NOMO-1 treated with dmso at 0.1 percent for 144 hours (cell line): ENCODE measurements around the gene GTF3A.
A peak's percentile ranks its signal among the peaks of the same experiment; 100 is the strongest.
"Not testable (repeated sequence)": the region's sequence is repeated elsewhere in the genome, so short reads cannot be mapped to it uniquely, and the experiment has no call there.

Experiments
- DNase-seq: peaks from one replicate; lab custom pipeline; 2025; ENCODE audit not compliant: unreplicated experiment; lab: John Stamatoyannopoulos, UW

Gene GTF3A

GRCh38 chr13:27424246-27425157 lies at the start of gene GTF3A:
TSS of gene GTF3A (plus strand) at chr13:27424619.
- DNase-seq, result peak; percentile 94

DNA sequence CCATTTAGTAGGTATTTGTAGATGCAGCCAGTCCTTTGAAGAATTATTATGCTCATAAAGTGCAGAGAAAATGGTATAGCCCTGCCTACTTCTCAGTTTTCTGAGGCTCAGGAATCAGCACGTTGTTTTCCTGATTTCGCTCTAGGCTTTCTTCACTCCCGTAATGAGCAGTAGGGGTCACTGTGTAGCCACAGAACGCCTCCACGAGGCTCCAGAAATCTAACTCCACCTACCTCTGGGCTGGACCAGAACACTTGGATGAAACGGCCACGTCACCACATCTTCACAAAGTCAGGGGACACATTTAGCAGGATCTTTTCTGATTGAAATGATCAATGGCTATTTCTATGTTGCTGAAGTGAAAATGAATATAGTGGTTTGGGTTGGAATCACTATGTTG lies 49.8 kb upstream of the GTF3A start:
- peak; percentile 66 for DNase-seq

GRCh38 chr13:27375686-27376326 lies 48.6 kb upstream of the GTF3A start:
- peak; percentile 11 for DNase-seq

DNA sequence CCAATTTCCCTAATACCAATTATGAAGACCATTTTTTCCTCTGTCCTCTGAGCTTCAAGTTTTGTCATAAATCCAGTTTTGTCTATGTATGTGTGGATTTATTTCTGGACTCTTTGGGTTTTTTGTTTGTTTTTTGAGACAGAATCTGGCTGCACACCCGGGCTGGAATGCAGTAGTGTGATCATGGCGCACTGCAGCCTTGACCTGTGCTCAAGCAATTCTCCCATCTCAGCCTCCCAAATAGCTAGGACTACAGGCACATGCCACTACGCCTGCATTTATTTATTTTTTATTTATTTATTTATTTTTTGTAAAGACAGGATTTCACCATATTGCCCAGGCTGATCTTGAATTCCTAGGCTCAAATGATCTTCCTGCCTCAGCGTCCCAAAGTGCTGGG lies 45.3 kb upstream of the GTF3A start:
- DNase-seq, result no peak

DNA sequence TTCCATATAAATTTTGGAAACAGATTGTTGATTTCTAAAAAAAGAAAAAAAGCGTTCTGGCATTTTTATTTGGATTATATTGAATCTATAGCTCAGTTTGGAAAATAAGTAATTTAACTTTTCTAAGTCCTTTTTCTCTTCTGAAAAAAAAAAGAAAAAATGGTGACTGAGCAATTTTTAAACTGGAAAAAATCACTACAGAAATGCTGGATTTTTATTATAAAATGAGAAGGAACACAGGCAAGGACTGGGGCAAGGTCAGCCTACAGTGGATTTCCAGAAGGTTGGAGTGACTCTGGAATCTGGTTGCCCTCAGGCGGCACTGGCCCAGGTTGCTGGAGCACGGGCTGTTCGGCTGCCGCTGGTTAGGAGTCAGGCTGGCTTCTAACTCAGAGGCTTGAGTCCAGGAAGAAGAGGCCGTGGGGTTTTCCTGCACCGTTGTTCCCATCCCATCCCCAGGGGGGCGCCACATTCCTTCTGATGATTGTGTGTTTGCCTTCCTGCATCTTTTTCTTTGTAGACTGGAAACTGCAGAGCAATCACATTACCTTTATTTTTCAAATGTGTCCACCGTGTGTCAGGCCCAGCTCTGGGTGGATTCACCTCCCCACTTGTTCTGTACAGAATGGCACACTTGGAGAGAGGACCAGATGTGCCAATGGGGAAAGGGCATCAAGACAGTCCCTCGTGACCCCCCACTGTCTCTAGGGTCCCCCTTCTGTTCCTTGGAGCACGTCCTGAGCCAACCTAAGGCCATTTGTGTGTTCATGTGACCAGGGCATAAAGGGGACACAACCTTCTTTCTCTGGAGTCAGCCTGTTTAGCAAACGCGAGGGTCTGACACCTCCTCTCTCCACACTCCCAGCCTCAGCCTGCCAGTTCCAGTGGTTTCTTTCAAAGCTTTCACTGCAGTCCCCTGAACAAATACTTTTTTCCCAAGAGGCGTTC lies 44.5 kb upstream of the GTF3A start:
- peak; percentile 68 for DNase-seq

- DNase-seq, result no peak
These were observed 42.8 kb upstream of the GTF3A start for GRCh38 chr13:27381601-27382000.

DNA sequence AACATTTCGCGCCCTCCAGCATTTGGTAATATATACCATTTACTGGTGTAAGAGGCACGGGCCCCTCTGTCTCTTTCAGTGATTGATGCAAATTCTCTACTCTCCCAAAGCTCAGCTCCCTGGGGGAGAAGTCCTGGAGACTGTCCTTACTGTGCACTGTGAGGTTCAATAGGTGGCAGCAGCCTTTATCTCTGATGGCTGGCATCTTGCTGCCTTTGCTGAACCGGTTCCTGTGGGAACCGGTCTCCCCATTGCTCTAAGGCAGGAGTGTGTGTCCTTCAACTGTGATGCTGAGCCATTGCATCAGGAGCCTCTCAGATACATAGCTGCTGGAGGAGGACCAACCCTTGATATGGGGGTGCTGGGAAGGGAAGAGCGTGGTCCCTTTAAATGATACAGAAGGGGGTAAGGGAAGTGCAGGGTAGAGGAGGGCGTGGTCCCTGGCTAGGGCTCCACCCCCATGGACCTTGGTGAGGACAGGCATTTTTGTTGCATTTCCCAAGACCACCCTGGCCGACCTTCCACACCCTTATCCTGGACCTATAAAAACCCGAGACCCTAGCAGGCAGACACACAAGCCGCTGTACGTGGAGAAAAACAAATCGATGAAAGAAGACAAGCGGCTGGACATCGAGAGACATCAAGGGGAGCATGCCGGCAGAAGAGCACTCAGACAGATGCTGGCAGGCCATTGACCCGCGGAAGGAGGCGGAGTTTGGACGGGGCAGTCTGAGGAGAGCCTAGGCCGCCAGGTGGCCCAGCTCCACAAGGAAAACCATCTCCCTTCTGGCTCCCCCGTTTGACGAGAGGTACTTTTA lies 41.1 kb upstream of the GTF3A start:
- no peak for DNase-seq

- no peak for DNase-seq
These were observed 40.1 kb upstream of the GTF3A start for GRCh38 chr13:27384285-27384684.

GRCh38 chr13:27388241-27388640 lies 36.2 kb upstream of the GTF3A start:
- DNase-seq, result no peak

DNA sequence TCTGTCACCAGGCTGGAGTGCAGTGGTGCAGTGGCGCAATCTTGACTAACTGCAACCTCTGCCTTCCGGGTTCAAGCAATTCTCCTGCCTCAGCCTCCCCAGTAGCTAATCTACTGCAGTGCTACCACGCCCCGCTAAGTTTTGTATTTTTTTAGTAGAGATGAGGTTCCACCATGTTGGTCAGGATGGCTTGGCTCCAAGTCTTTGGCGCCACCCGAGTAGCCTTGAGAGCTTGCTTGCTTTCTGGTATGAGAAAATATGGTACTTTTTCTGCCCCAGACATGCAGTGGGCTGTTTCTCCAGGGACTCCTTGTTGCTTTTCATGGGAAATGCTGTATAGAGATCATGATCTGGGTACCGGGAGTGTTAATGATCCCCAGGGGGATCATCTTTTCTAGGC lies 34.5 kb upstream of the GTF3A start:
- no peak for DNase-seq

DNA sequence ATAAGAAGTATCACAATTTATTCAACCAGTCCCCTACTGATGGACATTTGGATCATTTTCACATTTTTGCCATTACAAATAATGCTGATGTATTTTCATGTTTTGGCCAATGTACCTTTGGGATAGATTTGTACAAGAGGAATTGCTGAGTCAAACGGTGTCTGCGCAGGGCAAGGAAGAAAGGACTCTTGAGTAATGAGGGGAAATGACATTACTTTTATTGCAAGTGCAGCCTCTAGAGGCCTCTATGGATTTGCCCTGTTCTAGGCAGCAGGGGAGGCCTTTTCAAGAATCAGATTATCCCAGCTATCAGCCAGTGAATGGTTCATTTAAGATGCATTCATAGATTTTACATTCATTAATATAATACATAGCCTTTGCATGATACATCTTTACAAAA lies 32.9 kb upstream of the GTF3A start:
- DNase-seq, result peak; percentile 42

DNA sequence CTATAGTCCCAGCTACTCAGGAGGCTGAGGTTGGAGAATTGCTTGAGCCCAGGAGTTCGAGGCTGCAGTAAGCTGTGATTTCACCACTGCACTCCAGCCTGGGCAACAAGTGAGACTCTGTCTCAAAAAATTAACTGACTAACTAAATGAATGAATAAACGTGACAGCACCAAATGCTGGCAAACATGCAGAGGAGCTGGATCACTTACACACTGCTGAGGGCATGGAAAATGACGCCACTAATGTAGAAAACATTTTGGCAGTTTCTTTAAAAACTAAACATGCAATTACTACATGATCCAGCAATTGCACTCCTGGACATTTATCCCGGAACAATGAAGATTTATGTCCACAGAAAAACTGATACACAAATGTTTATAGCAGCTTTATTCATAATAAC lies 31.3 kb upstream of the GTF3A start:
- no peak for DNase-seq

DNA sequence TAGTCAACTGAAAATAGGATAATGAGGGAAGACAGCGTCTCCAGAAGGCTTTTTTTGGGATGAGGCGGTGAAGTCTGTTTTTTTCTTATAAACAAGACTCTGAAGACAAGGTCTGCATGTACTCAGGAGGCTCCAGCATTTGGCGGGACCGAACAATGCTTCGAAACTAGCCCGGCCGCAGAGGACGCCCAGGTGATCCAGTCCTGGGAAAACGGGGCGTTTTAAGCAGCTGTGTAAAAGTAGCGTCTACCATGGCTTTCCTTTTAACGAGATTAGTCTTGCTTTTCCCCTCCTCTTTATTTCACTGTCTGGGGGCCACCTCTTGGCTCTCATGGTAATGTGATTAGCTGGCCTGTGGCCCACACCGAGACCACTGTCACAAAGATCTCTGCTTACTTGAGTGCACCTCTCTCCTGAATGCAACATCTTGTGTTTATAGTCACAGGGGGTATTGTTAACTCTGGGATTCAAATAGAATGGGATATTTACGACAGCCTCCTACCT lies 29.4 kb upstream of the GTF3A start:
- DNase-seq, result no peak

GRCh38 chr13:27396252-27396846 lies 28.1 kb upstream of the GTF3A start:
- DNase-seq, result no peak

DNA sequence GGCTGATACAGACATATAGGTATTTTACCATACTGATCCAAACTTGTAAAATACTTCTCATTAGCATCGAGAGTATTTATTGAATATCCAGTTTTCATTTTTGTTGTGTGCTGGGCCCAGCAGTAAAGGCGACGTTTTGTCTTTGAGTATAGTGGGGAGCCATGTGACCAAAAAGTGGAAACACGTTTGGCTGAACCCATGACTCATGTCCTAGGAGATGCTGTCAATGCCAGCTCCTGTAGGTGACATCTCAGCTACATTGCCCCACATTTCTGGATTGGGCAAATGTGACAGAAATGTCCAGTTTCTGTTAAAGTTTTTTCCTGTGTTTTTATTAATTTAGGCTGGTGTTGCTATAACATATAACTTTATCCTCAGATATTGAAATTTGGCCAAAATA lies 26.1 kb upstream of the GTF3A start:
- DNase-seq, result no peak

GRCh38 chr13:27400405-27400804 lies 24.0 kb upstream of the GTF3A start:
- DNase-seq, result not testable (repeated sequence)

DNA sequence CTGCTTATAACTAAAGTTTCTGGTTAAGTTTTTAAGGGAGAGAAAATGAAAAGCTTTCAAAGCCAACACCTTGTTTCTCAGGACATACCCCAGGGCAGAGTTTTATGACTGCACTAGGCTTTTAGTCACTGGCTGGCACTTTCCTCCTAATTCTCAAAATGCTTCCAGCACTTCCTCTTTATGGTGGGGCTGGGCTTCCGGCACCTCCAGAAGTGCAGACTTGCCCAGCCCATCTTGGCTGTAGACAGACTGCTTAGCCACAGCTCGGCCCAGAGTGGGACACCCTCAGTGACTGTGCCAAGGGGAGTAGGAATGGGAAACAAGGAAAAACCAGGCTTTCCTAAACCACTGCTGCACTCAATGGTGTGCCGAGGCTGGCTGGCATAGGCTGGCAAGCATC lies 23.2 kb upstream of the GTF3A start:
- DNase-seq, result peak; percentile 93

DNA sequence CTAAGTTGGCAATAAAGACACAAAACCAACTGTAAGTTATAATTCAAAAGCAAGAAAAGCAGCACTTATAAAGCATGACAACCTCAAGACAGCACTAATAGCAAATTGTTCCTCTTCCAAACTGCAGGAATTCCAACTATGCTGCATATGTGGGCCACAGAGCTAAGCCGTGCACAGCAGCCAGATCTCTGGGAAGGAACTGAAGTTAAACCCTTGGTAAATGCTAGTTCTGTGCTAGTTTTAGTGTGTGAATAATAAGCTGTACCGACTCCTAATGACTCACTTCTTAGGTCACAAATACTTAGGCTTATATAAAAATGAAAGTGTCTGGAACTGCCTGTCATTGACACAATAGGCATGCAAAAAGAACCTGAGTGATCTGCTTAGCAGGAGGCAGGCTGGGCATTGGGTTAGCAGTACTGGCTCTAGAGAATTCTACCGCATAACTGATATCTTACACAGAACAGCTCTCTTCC lies 21.2 kb upstream of the GTF3A start:
- no peak for DNase-seq

GRCh38 chr13:27403727-27404385 lies 20.6 kb upstream of the GTF3A start:
- no peak for DNase-seq
